ENCODE measurements around the gene ASS1.

Gene ASS1

DNA sequence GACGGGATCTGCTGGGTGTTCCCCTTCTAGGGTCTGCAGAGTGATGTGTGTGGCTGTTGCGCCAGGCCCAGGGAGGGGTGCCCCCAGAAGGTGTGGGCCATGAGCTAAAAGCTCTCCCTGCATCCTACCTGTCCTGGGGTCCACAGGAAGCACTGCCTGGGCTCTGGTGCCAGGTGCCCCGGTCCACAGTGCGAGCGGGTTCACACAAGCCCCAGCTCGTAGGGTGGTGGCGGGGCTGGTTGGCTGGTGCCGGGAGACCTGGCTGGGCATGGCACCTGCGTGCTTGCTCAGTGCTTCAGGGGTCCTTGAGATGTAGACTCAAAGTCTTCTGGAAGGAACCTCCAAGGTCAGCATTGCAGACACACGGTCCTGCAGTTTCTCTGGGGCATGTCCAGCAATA is 25.5 kb downstream of the ASS1 start:
- intact Hi-C loops (cut with DNase I), result loop anchor here (10.0 kb wide), 1 partner anchor 105 kb away; the partner anchor contains the start of gene FUBP3
- no peak for DNase-seq

DNA sequence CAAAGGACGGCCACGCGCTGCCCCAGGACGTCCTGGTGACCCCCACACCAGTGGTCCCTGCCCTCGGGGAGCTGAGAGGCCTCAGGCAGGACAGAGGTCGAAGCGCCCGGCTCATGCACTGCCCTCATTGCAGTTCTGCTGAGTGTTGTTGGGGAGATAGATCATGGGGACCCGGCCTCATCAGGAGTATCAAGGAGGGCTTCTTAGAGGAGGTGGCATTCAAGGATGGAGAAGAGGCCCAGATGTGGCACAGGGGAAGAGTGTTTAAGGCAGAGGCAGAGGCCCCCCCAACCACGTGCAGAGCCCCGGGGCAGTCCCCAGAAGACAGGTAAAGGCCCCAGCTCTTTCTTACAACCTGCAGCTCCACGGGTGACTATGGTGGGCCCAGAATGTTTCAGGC is 26.2 kb downstream of the ASS1 start:
- intact Hi-C loops (cut with DNase I), result loop anchor here (10.0 kb wide), 1 partner anchor 104 kb away; the partner anchor contains the start of gene FUBP3

DNA sequence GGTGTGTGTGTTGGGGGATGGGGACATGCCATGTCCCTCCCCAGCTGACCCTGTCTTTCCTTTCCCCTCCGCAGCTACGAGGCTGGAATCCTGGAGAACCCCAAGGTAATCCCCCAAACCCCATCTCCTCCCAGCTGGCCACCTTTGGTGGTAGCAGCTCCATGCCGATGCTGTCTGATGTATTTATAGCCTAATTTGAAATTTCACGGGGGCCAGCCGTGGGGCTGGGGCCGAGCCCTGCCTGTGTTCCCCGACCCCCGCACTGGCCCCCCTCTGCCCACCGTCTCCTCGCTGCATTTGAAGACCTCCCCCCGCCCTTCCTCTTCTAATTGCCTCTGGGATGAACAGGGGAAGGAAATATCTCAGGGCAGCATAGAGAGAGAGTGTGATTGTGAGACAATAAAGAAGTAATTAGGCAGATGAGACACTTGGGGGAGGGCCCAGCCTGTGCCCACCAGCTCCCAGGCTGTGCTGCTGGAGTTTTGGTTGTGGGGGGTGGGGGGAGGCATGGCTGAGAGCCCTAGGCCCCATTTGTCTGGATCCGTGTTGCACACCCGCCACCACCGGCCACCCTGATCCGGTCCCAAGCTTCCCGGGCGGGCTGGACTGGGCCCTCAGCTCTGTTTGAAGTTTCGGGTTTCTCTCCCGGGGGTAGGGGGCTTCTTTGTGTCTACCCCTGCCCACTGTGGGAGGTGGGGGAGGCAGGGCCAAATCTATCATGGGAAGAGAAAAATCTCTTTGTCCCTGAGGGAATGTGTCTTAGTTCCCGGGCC is 26.8 kb downstream of the ASS1 start:
- intact Hi-C loops (cut with DNase I), result loop anchor here (10.0 kb wide), 1 partner anchor 103 kb away; the partner anchor contains the start of gene FUBP3
- no peak for DNase-seq

More for the DNA sequence above, 26.2 kb downstream of the ASS1 start:
- DNase-seq, result no peak

DNA sequence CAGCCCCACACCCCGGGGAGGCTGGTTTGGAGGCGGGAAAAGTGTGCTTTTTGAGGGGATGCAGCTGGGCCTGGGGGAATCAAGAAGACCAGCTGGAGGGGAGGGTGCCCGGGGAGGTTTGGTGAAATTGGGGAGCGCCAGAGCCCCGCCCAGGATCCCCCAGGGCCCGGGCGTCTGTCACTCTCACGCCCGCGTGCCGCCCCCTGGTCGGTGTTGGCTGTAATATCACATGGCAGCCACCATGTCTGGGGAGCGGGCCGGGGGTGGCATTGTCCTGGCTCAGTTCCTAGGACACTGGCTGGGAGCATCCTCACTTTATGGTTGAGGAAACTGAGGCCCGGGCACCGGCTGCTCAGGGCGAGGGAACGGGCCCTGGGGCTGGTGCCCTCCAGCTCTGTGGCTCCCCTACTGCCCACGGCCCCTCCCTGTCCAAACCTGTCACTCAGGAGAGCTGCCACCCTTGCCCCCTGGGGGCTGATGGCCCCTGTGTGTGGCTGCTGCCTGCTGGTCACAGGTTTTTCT is 27.5 kb downstream of the ASS1 start:
- intact Hi-C loops (cut with DNase I), result loop anchor here (10.0 kb wide), 1 partner anchor 103 kb away; the partner anchor contains the start of gene FUBP3
- no peak for DNase-seq

DNA sequence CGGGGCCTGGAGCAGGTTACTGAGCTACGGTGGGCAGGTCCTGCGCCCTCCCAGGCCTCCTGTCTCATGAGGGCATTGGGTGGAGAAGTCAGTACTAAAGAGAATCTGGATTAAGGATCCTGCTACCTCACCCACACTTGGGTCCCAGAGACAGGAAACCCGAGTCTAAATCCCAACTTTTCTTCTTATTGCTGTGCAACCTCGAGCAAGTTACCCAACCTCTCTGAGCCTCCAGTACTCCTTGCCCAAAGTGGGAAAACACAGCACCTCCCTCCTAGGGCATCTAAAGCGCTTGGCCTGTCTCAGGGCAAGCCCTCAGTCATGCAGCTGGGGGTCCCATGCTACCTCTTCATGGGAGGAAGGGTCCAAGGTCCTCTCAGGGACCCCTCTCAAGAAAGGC is 28.2 kb downstream of the ASS1 start:
- no peak for DNase-seq
- intact Hi-C loops (cut with DNase I), result loop anchor here (10.0 kb wide), 1 partner anchor 102 kb away; the partner anchor contains the start of gene FUBP3

DNA sequence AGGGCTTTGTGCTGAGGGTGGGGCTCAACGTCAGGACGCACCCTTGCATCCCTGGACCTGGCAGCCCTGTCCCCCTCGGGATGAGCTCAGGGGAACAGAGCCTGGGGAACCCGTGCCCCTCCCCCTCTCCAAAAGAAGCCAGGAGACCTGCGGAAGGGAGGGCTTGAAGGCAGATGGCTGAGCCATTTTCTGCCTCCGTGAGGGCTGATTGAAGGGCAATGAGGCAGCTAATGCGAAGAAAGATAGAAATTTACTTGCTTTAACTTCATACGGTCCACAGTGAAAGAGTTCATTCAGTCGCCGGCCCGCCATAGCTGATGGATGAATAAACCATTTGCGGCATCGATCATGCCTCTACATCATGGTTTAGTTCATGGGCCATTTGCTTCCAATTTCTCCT is 28.8 kb downstream of the ASS1 start:
- no peak for DNase-seq
- intact Hi-C loops (cut with DNase I), result loop anchor here (10.0 kb wide), 1 partner anchor 101 kb away; the partner anchor contains the start of gene FUBP3

DNA sequence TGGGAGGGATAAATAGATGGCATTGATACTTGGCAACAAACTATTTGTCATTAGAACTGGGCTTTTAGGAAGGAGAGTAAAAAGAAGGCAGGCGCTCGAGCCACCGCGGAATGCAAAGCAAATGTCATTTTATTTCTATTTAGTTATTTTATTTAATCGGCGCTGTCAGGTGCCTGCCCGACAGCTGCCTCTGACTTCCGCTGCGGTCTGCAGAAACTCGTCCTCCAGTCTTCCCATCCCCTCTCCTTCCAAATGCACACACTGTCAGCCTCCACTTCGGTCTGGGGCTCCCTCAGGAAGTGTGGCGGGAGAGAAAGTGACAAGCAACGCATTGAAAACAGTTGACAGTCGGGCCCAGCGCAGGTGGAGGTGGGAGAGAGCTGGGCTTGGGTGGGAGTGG is 29.3 kb downstream of the ASS1 start:
- intact Hi-C loops (cut with DNase I), result loop anchor here (10.0 kb wide), 1 partner anchor 101 kb away; the partner anchor contains the start of gene FUBP3
- no peak for DNase-seq

DNA sequence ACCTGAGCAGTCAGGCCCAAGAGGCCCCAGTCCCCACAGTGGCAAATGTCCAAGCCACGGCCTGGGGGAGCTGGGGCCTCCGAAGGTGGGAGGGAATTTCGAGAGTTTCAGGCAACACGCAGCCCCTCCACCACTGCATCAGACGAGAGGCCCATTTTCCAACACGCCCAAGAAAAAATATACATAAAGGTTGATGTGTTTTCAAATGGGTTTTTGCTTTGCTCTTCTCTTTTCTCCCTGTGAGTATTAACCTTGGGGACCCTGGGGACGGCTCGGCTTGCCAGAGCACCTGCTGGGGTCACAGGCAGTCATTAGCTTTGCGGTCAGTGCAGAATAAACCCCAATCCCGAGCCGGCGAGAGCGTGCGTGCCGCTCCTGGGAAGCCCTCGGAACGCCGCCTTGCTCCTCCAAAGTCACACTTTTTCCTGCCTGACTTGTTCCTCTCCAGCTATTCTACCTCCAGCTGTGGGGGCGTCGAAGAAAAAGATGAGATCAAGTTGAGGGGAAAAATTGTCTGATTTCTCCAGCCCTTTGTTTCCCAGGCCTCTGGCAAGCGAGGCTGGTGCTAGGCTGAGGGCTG is 31.5 kb downstream of the ASS1 start:
- intact Hi-C loops (cut with DNase I), result loop anchor here (10.0 kb wide), 1 partner anchor 99 kb away; the partner anchor contains the start of gene FUBP3

DNA sequence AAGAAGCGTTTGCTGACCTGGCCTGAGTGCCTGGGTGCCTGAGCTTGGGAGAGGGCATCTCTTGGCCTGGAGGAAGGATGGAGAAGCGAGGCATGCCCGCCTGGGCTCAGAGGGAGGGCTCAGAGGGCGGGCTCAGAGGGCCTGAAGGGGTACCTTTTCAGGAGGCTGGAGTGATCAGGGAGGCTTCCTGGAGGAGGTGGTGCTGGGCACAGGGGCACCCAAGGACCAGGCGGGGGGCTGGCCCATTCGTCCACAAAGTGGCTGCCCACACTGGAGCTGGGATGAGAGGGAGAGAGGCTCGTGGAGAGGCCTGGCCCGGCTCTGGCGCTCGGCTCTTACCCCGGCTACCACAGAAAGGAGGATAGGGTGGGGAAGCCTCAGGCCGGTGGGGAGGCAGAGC is 32.8 kb downstream of the ASS1 start:
- no peak for DNase-seq
- intact Hi-C loops (cut with DNase I), result loop anchor here (10.0 kb wide), 1 partner anchor 97 kb away; the partner anchor contains the start of gene FUBP3

More for the DNA sequence above, 31.5 kb downstream of the ASS1 start:
- DNase-seq, result no peak

DNA sequence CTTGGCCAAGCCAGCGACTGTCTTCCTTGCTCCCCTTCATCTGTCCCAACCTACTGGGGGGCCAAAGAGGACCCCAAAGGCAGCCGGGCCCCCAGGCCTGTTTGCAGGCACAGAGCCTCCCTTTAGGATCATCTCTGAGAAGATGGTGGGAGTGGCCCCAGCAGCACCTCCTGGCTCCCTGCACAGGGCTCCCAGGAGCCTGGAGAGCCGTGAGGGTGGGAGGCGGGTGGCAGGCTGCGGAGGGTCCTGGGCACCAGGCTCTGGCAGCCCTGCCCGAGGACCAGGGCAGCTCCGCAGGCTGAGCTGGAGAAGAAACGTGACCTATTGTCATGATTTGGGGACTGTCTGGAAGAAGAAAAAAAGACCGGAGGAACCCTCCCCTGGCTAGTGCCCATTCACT is 33.4 kb downstream of the ASS1 start:
- intact Hi-C loops (cut with DNase I), result loop anchor here (10.0 kb wide), 1 partner anchor 97 kb away; the partner anchor contains the start of gene FUBP3

DNA sequence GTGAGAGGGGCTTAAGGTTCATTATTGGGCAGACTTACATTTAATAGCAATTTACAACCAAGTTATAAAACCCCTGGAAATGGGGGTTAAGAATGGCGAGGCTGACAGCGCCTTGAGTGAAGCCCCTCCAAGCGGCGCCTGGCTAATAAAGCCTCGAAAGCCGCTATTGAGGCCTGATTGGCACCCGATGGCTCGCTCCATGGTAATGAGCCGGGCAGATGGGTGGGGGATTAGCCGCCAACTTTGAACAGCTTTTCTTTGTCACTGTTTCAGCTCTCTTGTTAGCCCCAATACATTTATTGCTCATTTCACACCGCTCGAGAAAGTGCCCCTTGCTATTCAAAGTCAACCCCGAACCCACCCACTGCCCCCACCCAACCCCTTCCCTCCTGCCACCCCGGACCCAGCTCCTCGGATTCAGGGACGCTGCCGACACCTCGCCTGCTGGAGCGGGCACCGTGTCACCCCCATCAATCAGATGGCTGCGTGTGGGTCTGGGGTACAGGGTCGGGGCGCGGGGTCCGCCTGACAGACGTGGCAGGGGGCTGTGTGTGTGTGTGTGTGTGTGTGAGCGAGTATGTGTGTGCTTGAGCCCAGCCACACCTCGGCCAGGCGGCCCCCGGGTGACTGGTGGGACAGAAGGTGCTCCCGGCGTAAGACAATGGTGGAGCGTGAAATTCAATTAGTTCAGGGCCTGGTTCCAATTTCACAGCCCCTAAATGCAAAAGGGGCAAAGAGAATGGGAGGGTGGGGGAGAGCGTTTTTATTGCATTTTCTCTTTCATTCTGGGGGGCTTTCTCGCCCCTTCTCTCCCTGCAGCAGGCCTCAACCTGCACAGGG is 34.2 kb downstream of the ASS1 start:
- intact Hi-C loops (cut with DNase I), result loop anchor here (10.0 kb wide), 1 partner anchor 96 kb away; the partner anchor contains the start of gene FUBP3
- no peak for DNase-seq

More for the DNA sequence above, 33.4 kb downstream of the ASS1 start:
- DNase-seq, result no peak

DNA sequence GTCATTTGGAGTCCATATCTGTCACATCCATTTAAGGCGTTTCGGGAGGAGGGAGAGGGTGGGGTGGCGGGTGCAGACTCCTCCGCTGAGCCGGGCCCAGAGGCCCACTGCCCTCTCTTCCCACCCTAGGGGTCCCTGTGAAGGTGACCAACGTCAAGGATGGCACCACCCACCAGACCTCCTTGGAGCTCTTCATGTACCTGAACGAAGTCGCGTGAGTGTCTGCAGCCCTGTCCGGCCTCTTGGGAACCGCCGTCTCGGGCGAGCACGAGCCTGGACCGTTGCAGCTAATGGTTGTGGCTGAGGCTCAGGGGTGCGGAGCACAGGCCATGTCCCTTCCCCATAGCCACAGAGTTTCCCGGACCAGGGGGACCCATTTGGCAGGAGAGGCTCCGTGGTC is 34.8 kb downstream of the ASS1 start:
- DNase-seq, result no peak
- intact Hi-C loops (cut with DNase I), result loop anchor here (10.0 kb wide), 1 partner anchor 95 kb away; the partner anchor contains the start of gene FUBP3

DNA sequence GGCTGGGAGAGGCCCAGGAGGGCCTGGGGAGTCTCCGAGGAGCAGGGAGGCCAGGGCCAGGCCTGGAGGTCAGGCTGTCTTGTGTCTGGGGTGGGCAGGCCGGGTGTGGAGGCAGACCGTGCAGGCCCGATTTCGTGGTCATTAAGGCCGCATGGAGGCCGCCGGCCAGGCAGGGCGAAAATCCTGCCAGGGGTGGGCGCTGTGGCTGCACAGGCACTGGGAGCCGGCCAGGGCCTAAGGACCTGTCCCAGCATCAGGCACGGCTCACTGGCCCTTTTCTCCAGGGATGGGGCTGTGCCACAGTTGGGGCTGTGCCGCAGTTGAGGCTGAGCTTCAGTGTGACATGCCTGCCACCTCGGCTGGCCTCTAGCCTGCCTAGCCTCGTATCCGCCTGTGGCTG is 35.9 kb downstream of the ASS1 start:
- DNase-seq, result peak in 1 of 10 donors; percentile 25
- intact Hi-C loops (cut with DNase I), result no loop called here

DNA sequence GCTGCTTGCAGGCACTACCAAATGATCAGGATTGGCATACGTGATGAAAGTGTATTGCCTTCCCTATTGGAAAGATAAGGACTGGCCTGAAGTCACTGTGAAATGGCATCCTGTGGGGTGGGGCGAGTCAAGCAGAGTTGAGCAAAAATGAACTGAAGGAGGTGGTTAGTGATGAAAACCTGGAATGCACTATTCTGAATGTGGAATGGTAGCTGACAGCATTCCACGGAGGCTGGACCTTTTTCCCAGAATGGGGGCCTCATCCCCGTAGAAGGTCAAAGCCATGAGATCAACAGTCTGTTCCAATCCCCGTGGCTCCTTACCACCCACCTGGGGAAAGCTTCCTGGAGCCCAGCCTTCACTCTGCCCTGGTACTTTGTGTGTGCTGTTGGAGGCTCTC is 37.7 kb downstream of the ASS1 start:
- intact Hi-C loops (cut with DNase I), result no loop called here
- no peak for DNase-seq

DNA sequence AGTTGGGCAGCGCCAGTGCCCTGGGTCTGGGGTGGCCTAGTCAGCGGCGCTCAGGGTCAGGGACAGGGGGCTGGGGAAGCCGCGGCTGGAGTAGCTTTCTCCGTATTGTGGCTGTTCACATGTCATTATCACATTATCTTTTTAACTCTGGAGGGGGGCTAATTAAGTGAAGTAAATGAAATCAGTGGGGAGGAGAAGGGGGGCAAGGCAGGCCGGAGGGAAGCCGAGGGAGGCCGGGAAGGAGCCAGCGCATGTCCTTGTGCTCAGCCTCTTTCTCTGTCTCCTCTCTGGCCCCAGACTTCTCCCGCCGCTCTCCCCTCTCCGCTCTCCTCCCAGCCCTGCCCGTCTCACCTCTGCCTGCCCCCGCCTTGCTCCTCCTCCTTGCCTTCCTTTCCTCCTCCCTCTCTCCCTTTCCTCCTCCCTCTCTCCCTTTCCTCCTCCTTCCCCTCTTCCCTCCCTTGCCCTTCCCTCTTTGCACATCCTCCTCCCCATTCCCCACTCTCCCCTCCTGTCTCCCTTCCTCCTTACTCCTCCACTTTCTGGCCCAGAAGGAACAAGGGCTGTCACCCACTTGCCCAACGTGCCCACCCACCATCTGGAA is 38.7 kb downstream of the ASS1 start:
- intact Hi-C loops (cut with DNase I), result no loop called here
- no peak for DNase-seq

DNA sequence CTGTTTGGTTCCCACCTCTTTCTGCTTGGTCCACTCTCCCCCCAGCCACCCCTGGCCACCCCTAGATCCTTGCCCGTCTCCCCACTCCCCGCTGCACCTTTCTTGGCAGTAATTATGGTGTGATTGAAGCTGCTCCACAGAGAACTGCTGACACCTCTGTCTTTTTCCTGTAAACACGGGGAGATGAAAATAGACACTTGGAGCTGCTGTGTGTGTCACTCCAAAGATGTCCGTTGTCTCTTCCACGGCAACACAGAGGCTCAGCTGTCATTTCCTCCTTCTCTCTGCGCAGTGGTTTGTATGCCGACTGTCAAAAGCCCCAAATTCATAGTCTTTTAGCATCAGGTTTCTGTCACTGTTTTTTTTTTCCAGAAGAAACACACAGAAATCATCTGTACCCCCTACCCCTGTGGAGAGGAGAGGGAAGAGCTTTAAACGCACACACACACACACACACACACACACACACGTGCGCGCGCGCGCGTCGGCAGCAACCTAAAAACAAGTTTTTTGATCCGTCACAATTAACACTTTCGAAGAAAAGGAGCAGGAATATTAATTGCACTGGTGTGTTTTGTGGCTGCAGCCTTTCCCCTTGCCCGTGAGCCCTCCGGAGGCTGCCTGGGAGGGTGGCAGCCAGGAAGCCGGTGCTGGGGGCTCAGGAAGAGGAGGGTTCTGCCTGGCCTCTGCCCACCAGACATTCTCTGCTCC is 39.8 kb downstream of the ASS1 start:
- no peak for DNase-seq
- intact Hi-C loops (cut with DNase I), result no loop called here

DNA sequence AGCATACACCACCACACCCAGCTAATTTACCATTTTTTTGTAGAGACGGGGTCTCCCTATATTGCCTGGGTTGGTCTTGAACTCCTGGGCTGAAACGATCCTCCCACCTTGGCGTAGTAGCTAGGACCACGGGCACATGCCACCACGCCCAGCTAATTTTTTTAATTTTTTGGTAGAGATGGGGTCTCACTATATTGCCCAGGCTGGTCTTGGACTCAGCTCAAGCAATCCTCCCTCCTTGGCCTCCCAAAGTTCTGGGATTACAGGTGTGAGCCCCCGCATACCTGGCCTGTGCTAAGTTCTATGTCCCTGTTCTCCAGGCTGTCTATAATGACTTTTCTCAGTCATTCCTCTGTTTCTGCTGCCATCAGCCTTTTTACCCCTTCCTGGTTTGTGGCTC is 41.3 kb downstream of the ASS1 start:
- no peak for DNase-seq
- intact Hi-C loops (cut with DNase I), result no loop called here

DNA sequence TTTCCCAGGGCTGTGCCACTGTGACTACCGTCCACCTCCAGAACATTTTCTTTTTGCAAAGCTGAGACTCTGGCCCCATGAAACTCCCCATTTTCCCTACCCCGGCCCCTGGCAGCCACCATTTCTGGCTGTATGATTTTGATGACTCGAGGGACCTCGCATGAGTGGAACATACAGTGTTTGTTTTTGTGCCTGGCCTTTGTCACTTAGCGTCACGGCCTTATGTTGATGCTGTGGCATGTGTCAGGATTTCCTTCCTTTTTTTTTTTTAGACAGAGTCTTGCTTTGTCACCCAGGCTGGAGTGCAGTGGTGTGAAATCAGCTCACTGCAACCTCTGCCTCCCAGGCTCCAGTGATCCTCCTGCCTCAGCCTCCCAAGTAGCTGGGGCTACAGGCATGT is 42.7 kb downstream of the ASS1 start:
- no peak for DNase-seq
- intact Hi-C loops (cut with DNase I), result no loop called here
